ENCODE measurements around the gene SMCR8. TPM values are rescaled to one million over a fixed set of nuclear protein-coding genes. Genes with fewer than 3 reads are reported as not detected.

SMCR8 gene, protein sequence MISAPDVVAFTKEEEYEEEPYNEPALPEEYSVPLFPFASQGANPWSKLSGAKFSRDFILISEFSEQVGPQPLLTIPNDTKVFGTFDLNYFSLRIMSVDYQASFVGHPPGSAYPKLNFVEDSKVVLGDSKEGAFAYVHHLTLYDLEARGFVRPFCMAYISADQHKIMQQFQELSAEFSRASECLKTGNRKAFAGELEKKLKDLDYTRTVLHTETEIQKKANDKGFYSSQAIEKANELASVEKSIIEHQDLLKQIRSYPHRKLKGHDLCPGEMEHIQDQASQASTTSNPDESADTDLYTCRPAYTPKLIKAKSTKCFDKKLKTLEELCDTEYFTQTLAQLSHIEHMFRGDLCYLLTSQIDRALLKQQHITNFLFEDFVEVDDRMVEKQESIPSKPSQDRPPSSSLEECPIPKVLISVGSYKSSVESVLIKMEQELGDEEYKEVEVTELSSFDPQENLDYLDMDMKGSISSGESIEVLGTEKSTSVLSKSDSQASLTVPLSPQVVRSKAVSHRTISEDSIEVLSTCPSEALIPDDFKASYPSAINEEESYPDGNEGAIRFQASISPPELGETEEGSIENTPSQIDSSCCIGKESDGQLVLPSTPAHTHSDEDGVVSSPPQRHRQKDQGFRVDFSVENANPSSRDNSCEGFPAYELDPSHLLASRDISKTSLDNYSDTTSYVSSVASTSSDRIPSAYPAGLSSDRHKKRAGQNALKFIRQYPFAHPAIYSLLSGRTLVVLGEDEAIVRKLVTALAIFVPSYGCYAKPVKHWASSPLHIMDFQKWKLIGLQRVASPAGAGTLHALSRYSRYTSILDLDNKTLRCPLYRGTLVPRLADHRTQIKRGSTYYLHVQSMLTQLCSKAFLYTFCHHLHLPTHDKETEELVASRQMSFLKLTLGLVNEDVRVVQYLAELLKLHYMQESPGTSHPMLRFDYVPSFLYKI
- 7.8 TPM for polyA plus RNA-seq (2012; ENCODE audit: missing spikeins)

DNA sequence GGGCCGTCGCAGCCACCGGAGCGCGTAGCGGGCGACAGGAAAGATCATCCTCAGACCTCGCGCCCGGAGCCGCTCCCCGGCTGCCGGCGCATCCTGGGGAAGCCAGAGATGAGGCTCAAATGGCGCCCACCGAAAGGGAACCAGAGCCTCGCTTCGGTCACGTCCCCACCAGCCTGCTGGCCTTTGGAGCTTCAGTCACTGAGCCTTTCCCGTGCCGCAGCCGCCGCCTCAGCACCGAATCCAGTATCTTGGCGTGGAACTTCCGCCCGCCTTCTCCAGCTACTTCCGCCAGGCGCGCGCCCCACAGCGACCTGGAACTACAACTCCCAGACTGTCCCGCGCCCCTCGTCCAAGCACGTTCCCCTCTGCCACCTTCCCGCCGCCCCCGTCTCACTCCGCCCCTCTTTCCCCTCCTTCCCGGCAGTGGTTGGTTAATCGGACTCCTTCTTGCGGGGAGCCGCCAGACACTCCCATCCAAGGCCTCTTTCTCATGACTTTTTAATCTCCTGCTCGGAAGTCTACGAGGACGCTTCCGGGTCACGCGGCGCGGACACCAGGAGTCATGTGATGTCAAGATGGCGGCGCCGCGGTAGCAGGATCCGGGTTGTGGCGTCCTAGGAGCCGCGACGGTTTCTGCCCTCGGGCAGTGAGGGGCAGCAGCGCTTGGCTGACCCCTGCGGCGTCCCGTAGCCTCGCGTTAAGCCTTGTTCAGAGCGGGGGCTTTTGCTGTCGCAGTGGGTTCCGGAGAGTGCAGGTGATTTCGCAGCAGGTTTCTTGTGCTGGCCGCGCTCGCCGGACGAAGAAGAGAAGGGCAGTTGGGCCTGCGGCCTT, at the start of gene SMCR8, which contains the start of gene TOP3A:
Gene SMCR8 (plus strand): TSS at position 563 of the 831 bp plus-strand sequence. CDS start 497 bp downstream, outside the sequence.
Gene TOP3A (minus strand): TSS at position 264 of the 831 bp plus-strand sequence. CDS start 216 bp downstream, at position 48.
- peak; percentile 78 for DNase-seq (ENCODE audit: insufficient read length)

DNA sequence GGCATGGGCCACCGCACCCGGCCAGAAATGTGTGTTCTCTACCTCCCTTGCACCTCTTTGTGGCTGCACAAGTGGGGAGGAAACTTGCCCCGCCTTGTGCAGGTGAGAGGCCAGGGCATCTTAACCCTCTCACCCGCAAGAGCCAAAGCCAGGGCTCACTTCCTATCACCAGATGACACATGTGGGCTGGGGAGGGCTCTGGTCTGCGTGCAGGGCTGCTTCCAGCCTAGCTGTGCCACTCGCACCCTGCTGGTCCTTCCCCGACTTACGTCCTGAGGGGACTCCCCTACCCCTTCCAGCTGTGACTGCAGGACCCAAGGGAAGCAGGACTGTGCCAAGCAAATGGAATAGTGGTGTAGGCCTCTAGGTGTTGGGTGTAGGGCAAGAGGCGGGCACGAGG, 47.7 kb upstream of the SMCR8 start:
- TF ChIP-seq POLR2AphosphoS5 (IDR thresholded peaks at IDR 0.05; ENCODE audit: low read depth, low read length) (no peak), TAF1 (IDR thresholded peaks at IDR 0.05; ENCODE audit: borderline replicate concordance, low read depth, low read length) (no peak), POLR2A (IDR thresholded peaks at IDR 0.05; ENCODE audit: low read depth, low read length) (no peak)
- no peak for DNase-seq (ENCODE audit: insufficient read length)
- FAIRE-seq: no peak

More for the DNA sequence above, at the start of gene SMCR8, which contains the start of gene TOP3A:
- FAIRE-seq: peak; percentile 97
- TF ChIP-seq TAF1 (IDR thresholded peaks at IDR 0.05; ENCODE audit: borderline replicate concordance, low read depth, low read length): peak; percentile 78
- peak; percentile 59; the same call in 1 of the 2 replicates for TF ChIP-seq POLR2AphosphoS5 (IDR thresholded peaks at IDR 0.05; ENCODE audit: low read depth, low read length)
- peak; percentile 68 for TF ChIP-seq POLR2A (IDR thresholded peaks at IDR 0.05; ENCODE audit: low read depth, low read length)

DNA sequence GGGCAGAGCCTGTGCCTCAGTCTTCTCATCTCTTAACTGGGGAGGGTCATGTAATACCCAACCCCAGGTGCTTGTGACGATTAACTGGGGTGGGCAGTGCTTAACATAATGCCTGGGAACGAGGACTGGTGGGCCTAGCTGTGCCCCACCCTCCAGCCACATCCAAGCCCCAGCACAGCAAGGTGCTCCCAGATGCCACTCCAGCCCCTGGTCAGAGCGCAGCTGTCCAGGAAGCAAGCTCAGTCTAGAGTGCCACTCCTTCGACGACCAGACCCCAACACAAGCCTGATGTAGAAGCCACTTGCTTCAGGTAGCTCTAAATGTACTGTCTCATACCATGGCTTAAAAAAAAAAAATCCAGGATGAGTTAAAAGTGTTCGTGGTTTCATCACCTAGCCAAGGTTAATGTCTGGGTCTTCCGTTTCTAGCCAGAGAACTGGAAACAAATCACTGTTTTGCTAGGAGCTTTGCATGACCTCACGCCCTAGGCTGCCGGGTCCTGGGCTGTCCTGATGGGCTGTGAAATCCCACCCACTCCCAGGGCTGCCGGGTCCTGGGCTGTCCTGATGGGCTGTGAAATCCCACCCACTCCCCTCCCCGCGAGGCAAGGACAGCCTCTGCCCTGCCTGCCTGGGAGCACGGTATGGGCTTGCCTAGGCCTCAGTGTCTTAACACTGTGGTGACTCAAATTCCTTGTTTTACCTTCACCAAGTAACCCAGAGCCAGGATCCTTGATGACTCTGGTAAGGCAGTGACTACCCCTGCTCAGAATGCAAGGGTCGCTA, 47.0 kb upstream of the SMCR8 start:
- DNase-seq (ENCODE audit: insufficient read length): no peak
- TF ChIP-seq POLR2AphosphoS5 (IDR thresholded peaks at IDR 0.05; ENCODE audit: low read depth, low read length) (no peak), POLR2A (IDR thresholded peaks at IDR 0.05; ENCODE audit: low read depth, low read length) (no peak), TAF1 (IDR thresholded peaks at IDR 0.05; ENCODE audit: borderline replicate concordance, low read depth, low read length) (no peak)
- FAIRE-seq: no peak

DNA sequence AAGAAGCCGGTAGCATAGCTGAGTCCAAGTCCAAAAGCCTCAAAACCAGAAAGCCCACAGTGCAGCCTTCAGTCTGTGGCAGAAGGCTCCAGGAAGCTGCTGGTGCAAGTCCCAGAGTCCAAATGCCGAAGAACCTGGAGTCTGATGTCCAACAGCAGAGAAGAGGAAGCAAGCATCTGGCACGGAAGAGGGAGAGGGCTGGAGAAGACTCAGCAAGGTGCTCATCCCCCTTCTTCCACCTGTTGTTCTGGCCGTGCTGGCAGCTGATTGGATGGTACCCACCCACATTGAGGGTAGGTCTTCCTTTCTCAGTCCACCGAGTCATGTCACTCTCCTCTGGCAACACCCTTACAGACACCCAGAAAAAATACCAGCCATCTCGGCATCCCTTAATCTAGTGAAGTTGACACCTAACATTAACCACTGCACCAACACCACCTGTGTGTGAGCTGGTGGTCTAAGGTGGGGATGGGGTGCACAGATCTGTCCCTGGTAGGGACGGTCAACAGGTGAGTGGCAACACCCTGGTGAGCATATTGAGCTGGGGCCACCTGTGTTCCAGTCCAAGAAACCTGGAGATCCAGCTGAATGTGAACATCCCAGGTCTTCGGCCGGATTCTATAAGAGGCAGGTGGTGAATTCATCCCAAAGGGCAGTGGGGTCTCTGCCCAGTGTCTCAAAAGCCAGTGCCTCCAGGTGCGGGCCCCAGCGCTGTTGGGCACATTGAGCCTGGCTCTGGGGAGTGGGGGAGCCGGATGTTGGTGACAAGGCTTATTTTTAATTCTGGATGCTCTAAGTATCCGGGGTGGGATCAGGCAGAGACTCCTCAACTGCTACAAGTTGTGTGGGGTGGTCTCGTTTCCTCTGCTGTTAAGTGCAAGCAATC, 44.8 kb upstream of the SMCR8 start:
- DNase-seq (ENCODE audit: insufficient read length): no peak
- TF ChIP-seq TAF1 (IDR thresholded peaks at IDR 0.05; ENCODE audit: borderline replicate concordance, low read depth, low read length) (no peak), POLR2A (IDR thresholded peaks at IDR 0.05; ENCODE audit: low read depth, low read length) (no peak), POLR2AphosphoS5 (IDR thresholded peaks at IDR 0.05; ENCODE audit: low read depth, low read length) (no peak)
- no peak for FAIRE-seq

DNA sequence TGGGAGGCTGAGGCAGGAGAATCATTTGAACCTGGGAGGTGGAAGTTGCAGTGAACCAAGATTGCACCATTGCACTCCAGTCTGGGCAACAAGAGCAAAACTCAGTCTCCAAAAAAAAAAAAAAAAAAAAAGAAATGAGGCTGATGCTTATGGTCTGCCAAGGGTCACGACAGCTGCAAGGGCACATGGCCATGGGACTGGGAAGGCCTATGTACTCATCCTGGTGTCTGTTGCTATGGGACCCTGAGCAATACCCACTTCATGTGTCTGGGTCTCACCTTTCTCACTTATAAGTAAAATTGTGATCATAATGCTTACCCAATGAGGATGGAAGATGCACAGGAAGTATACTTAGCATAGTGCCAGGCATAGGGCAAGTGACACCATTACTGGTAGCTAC, 38.0 kb upstream of the SMCR8 start:
- FAIRE-seq (no peak), DNase-seq (ENCODE audit: insufficient read length) (no peak)
- TF ChIP-seq TAF1 (IDR thresholded peaks at IDR 0.05; ENCODE audit: borderline replicate concordance, low read depth, low read length) (no peak), POLR2AphosphoS5 (IDR thresholded peaks at IDR 0.05; ENCODE audit: low read depth, low read length) (no peak), POLR2A (IDR thresholded peaks at IDR 0.05; ENCODE audit: low read depth, low read length) (no peak)

DNA sequence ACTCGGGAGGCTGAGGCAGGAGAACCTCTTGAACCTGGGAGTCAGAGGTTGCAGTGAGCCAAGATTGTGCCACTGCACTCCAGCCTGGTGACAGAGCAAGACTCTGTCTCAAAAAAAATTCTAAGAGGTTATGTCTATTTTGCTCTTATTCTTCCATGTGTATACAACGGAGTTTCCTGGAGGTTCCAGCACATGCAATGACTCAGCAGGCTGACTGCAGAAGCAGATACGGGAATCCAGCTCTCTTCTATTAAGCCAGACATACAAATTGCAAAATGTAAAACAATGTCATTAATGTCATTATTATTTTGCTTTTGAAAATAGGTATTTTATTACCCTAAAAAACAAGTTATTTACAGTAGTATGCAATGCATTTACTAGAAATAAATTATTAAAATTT, 36.2 kb upstream of the SMCR8 start:
- TF ChIP-seq POLR2AphosphoS5 (IDR thresholded peaks at IDR 0.05; ENCODE audit: low read depth, low read length) (no peak), POLR2A (IDR thresholded peaks at IDR 0.05; ENCODE audit: low read depth, low read length) (no peak), TAF1 (IDR thresholded peaks at IDR 0.05; ENCODE audit: borderline replicate concordance, low read depth, low read length) (no peak)

DNA sequence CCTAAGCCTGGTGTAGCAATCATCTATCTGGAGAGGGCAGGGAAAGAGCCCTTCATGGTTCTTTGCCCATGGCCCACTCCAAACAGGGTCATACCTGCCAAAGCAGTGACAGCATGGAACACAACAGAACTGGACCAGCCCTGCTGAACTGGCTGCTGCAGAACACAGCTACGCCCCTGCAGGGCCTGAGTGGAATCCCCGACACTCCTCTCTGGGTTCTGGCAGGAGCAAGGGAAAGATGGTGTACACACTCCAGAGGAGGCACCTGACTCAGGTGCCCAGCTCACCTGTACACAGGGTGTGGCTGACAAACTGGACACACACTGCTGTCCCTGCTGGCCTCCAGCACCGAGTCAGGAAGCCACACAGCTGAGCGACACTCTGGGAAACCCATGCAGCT, 34.8 kb upstream of the SMCR8 start:
- no peak for FAIRE-seq
- no peak for TF ChIP-seq POLR2AphosphoS5 (IDR thresholded peaks at IDR 0.05; ENCODE audit: low read depth, low read length)
- TF ChIP-seq POLR2A (IDR thresholded peaks at IDR 0.05; ENCODE audit: low read depth, low read length): no peak
- TF ChIP-seq TAF1 (IDR thresholded peaks at IDR 0.05; ENCODE audit: borderline replicate concordance, low read depth, low read length): no peak
- DNase-seq (ENCODE audit: insufficient read length): no peak

More for the DNA sequence above, 36.2 kb upstream of the SMCR8 start:
- FAIRE-seq (no peak), DNase-seq (ENCODE audit: insufficient read length) (no peak)

DNA sequence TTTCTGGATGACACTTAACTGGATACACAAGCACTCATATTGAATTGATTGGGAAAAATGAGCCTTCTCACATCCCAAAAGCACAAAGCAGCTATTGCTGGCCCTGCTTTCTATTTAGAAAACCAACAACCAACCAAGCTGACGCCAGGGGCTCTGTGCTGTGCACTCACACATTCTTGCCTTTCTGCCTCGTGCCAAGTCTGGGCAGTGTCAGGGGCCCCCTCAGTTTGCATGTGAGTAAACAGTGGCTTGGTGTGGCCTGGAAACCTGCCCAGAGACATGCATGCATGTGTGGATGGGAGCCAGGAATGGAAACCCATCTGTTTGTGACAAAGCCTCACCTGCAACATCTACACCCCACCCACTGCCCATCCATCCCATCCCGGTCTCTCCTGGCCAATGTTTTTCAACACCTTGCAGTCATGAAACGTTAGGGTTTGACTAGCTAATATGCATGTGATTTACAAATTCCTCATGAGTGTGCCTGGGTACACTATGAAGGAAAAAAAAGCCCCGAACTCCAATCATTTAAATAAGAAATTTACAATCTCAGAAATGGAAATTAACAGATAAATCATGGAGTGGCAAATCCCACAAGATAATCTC, 34.2 kb upstream of the SMCR8 start:
- DNase-seq (ENCODE audit: insufficient read length) (no peak), FAIRE-seq (no peak)
- no peak for TF ChIP-seq POLR2AphosphoS5 (IDR thresholded peaks at IDR 0.05; ENCODE audit: low read depth, low read length)
- no peak for TF ChIP-seq TAF1 (IDR thresholded peaks at IDR 0.05; ENCODE audit: borderline replicate concordance, low read depth, low read length)
- TF ChIP-seq POLR2A (IDR thresholded peaks at IDR 0.05; ENCODE audit: low read depth, low read length): no peak

DNA sequence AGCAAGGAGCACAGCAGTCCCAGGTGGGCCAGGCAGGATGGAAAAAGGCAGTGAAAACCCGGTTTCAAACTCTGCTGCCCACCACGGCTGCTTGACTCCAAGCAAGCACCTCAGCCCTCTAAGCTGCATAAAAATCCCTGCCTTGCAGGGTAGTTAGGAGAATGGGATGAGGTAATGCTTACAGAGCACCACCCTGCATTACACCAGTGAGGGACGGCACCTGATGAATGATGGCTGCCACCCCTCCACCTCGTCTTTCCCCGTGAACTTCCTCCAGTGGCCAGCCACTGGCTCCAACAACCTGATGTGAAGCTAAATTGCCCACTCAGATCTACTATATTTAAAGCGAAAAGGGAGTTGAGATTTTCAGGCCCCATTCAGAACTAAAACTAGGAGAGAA, 33.3 kb upstream of the SMCR8 start:
- TF ChIP-seq POLR2A (IDR thresholded peaks at IDR 0.05; ENCODE audit: low read depth, low read length) (no peak), POLR2AphosphoS5 (IDR thresholded peaks at IDR 0.05; ENCODE audit: low read depth, low read length) (no peak), TAF1 (IDR thresholded peaks at IDR 0.05; ENCODE audit: borderline replicate concordance, low read depth, low read length) (no peak)
- FAIRE-seq (no peak), DNase-seq (ENCODE audit: insufficient read length) (no peak)

Data from GM12892 (cell line).